Sigmoid colon (tissue), 7 donors: Measurements from ENCODE around the gene PRDM16. TPM values are rescaled to one million over a fixed set of nuclear protein-coding genes. Genes with fewer than 3 reads are reported as not detected.
A peak's percentile ranks its signal among the peaks of the same experiment; 100 is the strongest.

ENCODE experiments used
- DNase-seq: peaks from one replicate; pipeline ENCODE4 v3.0.0-alpha.2; 2019
- H3K27ac ChIP-seq, 4 donors: fragments of 200-600 bp; sonication (generic); one replicate each; pipeline ENCODE4 v1.5.1; 2016 to 2019; ENCODE audit warnings: mild to moderate bottlenecking in 1 of 4
- H3K27me3 ChIP-seq, 3 donors: fragments of 200-600 bp; sonication (generic); one replicate each; pipeline ENCODE4 v1.5.1; 2019; ENCODE audit warnings: mild to moderate bottlenecking in 1 of 3
- H3K36me3 ChIP-seq, 4 donors: fragments of 200-600 bp; sonication (generic); one replicate each; pipeline ENCODE4 v1.5.1; 2016 to 2019
- H3K4me1 ChIP-seq, 4 donors: fragments of 200-600 bp; sonication (generic); one replicate each; pipeline ENCODE4 v1.5.1; 2017 to 2019
- H3K4me3 ChIP-seq, 4 donors: fragments of 200-600 bp; sonication (generic); one replicate each; pipeline ENCODE4 v1.5.1; 2017 to 2019; ENCODE audit warnings: mild to moderate bottlenecking in 2 of 4, moderate library complexity in 1 of 4
- H3K9me3 ChIP-seq, 4 donors: fragments of 200-600 bp in 3 of 4; sonication (generic) in 3 of 4; one replicate each; pipeline versions ENCODE4 v1.5.1 to v1.6.1; 2013 to 2019
- CTCF ChIP-seq, 4 experiments: fragments of 450-650 bp in 3 of 4; fragments of 200-600 bp in 1 of 4; IDR thresholded peaks; one replicate each; pipeline ENCODE4 v1.5.1; 2016 to 2019; ENCODE audit warnings: antibody characterized with exemption in 4 of 4, mild to moderate bottlenecking in 3 of 4, moderate library complexity in 2 of 4
- EP300 ChIP-seq, 4 donors: sonication (generic); formaldehyde crosslinking; IDR thresholded peaks; one replicate each; pipeline ENCODE4 v1.6.1; 2017; ENCODE audit warnings: antibody characterized with exemption in 4 of 4
- POLR2A ChIP-seq, 2 donors: fragments of 450-650 bp; IDR thresholded peaks; one replicate each; pipeline ENCODE4 v1.6.1; 2016; ENCODE audit warnings: antibody characterized with exemption in 2 of 2, mild to moderate bottlenecking in 2 of 2, moderate library complexity in 2 of 2
- POLR2AphosphoS5 ChIP-seq, 4 donors: sonication (generic); formaldehyde crosslinking; IDR thresholded peaks; one replicate each; pipeline ENCODE4 v1.6.1; 2017; ENCODE audit warnings: antibody characterized with exemption in 4 of 4
- WGBS, 2 donors: extraction: QIAGEN DNeasy Blood & Tissue Kit; methylation state at CpG; one replicate each; pipeline ENCODE4 v1.1.7; 2013; 5-methylcytosine and 5-hydroxymethylcytosine counted together
- intact Hi-C: fragments of 100-400 bp; cut with DNase I; formaldehyde crosslinking; loops from one replicate; pipeline ENCODE4 v1.15.1; 2023
- polyA plus RNA-seq, 3 donors: library from polyadenylated mRNA; stranded (reverse); fragments of 200-250 nt; gene quantifications; one replicate each; pipeline ENCODE4 v1.2.3, GENCODE V29; 2013
- total RNA-seq, 4 donors: library from RNA; depleted of rRNA; stranded (reverse); fragments of >200 nt; gene quantifications; one replicate each; pipeline ENCODE4 v1.1.0, GENCODE V29; 2016
- donor health status: healthy with polysubstance abuse.
- donor health status: Bipolar disorder and iron deficiency.
- donor health status: healthy.

Gene PRDM16
- total and polyA plus RNA-seq, 7 donors, result under 0.01 to 1.7 (median 0.49) TPM

GRCh38 chr1:3119061-3119460 is 50.1 kb downstream of the PRDM16 start:
- H3K27ac ChIP-seq, result no peak overlapping the region
- no peak overlapping the region for H3K4me3 ChIP-seq
- H3K36me3 ChIP-seq, result no peaks in the 10 kb centered on the region
- WGBS, 2 donors, result 92 to 93% methylated on average over 14 of the region's 14 CpGs
- intact Hi-C loops, result no loop called here
- TF ChIP-seq POLR2AphosphoS5 (IDR thresholded peaks at IDR 0.05) (no peak), POLR2A (IDR thresholded peaks at IDR 0.05) (no peak), CTCF (IDR thresholded peaks at IDR 0.05) (no peak), EP300 (IDR thresholded peaks at IDR 0.05) (no peak)
- H3K4me1 ChIP-seq, result peaks cover 0 to 7% (median 0%) of the 10 kb centered on the region in 4 donors
- no peak for DNase-seq
- H3K27me3 ChIP-seq, result peaks cover 0 to 41% (median 17%) of the 10 kb centered on the region in 3 donors
- no peaks in the 10 kb centered on the region for H3K9me3 ChIP-seq

GRCh38 chr1:3119725-3120124 is 50.7 kb downstream of the PRDM16 start:
- H3K27me3 ChIP-seq, result peaks cover 0 to 41% (median 17%) of the 10 kb centered on the region in 3 donors
- no peak for DNase-seq
- H3K9me3 ChIP-seq, result no peaks in the 10 kb centered on the region
- WGBS, 2 donors, result 77 to 81% methylated on average over 10 of the region's 10 CpGs
- intact Hi-C loops, result no loop called here
- H3K4me1 ChIP-seq, result peaks cover 0 to 7% (median 0%) of the 10 kb centered on the region in 4 donors
- H3K27ac ChIP-seq, result no peak overlapping the region
- no peaks in the 10 kb centered on the region for H3K36me3 ChIP-seq
- TF ChIP-seq POLR2AphosphoS5 (IDR thresholded peaks at IDR 0.05) (no peak), CTCF (IDR thresholded peaks at IDR 0.05) (no peak), POLR2A (IDR thresholded peaks at IDR 0.05) (no peak), EP300 (IDR thresholded peaks at IDR 0.05) (no peak)
- H3K4me3 ChIP-seq, result no peak overlapping the region

GRCh38 chr1:3120140-3120539 is 51.1 kb downstream of the PRDM16 start:
- Histone ChIP-seq H3K4me3 (no peak overlapping the region), H3K27me3 (peaks cover 0 to 41% (median 17%) of the 10 kb centered on the region in 3 donors), H3K27ac (no peak overlapping the region), H3K4me1 (peaks cover 0 to 7% (median 0%) of the 10 kb centered on the region in 4 donors), H3K36me3 (no peaks in the 10 kb centered on the region), H3K9me3 (no peaks in the 10 kb centered on the region)
- intact Hi-C loops, result no loop called here
- DNase-seq, result no peak
- TF ChIP-seq EP300 (IDR thresholded peaks at IDR 0.05) (no peak), CTCF (IDR thresholded peaks at IDR 0.05) (no peak), POLR2A (IDR thresholded peaks at IDR 0.05) (no peak), POLR2AphosphoS5 (IDR thresholded peaks at IDR 0.05) (no peak)
- WGBS, 2 donors, result 76 to 80% methylated on average over 17 of the region's 17 CpGs

- no peaks in the 10 kb centered on the region for H3K9me3 ChIP-seq
- peaks cover 0 to 35% (median 13%) of the 10 kb centered on the region in 3 donors for H3K27me3 ChIP-seq
- peak overlapping the region in 1 of 4 donors; percentile 23 for H3K27ac ChIP-seq
- TF ChIP-seq POLR2A (IDR thresholded peaks at IDR 0.05), result no peak
- TF ChIP-seq POLR2AphosphoS5 (IDR thresholded peaks at IDR 0.05), result no peak
- no peak for TF ChIP-seq EP300 (IDR thresholded peaks at IDR 0.05)
- TF ChIP-seq CTCF (IDR thresholded peaks at IDR 0.05), result no peak
- WGBS, 2 donors, result 89 to 91% methylated on average over 14 of the region's 14 CpGs
- no peak overlapping the region for H3K4me3 ChIP-seq
- DNase-seq, result no peak
- H3K36me3 ChIP-seq, result no peaks in the 10 kb centered on the region
- peaks cover 0 to 8% (median 1%) of the 10 kb centered on the region in 4 donors for H3K4me1 ChIP-seq
- intact Hi-C loops, result no loop called here
Observed at GRCh38 chr1:3120994-3121393, 52.0 kb downstream of the PRDM16 start.
